GM21526 (cell line): ENCODE measurements around the gene CREG1.
"Not testable (repeated sequence)": the region's sequence is repeated elsewhere in the genome, so short reads cannot be mapped to it uniquely, and the experiment has no call there.

Experiments
- ATAC-seq: cut with Tn5 transposase; IDR thresholded peaks from one replicate; pipeline ENCODE4 v1.9.1; 2021; ENCODE audit warnings: moderate library complexity; ENCODE audit not compliant: unreplicated experiment, low FRiP score

Gene CREG1

DNA sequence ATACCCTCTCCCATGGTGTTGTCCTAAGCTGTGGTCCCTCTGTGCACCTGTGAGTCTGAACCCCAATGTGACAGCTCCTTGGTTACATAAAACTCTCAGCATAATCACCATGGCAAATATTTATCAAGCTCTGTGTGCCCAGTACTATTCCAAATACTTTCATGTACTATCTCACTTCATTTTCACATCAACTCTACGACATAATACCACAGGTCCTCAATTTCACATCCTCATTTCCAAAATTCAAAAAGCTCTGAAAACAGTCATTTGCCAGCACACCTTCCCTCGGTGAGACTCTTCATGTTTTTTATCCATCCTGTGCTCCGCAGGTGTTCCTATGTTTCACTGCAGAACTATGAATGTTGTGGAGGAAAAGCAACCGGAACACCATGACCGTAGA lies 12.4 kb upstream of the CREG1 start:
- ATAC-seq = no peak

- no peak for ATAC-seq
Measured at GRCh38 chr1:167564612-167565270, 11.2 kb upstream of the CREG1 start.

GRCh38 chr1:167563579-167564246 lies 10.2 kb upstream of the CREG1 start:
- no peak for ATAC-seq

DNA sequence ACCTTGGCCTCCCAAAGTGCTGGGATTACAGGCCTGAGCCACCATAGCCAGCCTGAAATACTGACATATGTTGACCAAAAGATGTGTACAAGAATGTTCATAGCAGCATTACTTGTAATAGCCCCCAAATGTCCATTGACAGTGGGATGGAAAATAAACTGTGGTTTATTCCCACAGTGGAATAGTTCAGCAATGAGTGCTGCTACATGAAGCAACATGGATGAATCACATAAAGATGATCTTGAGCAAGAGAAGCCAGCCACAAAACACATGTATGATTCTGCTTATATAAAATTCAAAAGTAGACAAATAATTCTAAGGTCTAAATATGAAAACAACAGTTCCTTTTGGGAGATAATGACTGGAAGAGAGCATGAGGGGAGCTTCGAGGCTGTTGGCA lies 9.1 kb upstream of the CREG1 start:
- no peak for ATAC-seq

DNA sequence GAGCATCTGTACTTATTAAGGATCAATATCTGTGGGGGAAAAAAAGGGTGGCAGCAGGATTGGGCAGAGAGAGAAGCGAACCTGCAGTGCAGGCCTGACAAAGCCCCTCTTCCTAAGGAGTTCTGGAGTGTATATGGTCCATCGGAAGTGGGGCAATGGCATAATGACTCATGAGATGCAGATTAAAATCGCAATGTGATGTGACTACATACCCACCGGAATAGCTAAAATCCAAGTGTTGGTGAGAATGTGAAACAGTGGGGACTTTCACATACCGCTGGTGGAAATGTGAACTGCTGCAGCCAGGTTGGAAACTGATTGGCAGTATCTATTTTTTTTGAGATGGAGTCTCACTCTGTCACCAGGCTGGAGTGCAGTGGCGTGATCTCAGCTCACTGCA lies 8.2 kb upstream of the CREG1 start:
- no peak for ATAC-seq

- ATAC-seq = no peak
Measured at GRCh38 chr1:167555971-167556714, 2.6 kb upstream of the CREG1 start.

GRCh38 chr1:167555072-167555471 lies 1.5 kb upstream of the CREG1 start:
- not testable (repeated sequence) for ATAC-seq

DNA sequence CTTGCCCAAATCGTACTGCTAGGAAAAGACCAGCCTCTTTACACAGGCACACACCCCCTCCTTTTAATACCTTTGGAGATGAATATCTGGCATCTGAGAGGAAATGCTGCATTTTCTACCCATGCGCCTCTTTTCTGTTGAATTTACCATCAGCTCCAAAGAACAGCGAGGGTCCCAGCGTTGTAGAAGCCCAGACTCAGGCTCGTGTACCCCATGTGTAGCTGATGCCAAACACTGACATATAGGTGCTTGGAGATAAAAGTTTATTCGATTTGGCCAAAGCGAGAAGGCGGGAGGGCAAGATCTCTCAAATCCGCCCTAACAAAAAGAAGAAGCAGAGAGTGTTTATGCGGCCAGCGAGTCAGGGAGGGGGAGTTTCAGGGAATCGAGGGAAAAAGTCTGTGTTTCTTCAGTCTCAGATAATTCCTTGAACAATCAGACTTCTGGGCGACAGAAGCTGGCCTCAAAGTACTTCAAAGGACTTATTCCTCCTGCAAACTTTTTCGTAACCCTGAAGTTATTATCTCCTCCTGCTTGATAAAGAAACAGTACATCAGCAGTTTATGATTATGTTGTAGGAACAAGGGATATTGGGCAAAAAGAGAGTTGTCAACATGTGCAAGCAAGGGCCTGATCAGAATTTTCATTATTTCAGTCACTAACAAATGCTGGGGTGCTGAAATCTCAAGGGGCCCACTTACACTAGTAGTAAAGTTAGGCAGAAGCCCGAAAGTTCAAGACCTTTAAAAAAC lies 642 bp upstream of the CREG1 start:
- ATAC-seq = peak; percentile 16

- ATAC-seq = no peak
Measured at GRCh38 chr1:167551362-167551761, 2.2 kb downstream of the CREG1 start.

- no peak for ATAC-seq
Measured at GRCh38 chr1:167548059-167548932, 5.3 kb downstream of the CREG1 start.

DNA sequence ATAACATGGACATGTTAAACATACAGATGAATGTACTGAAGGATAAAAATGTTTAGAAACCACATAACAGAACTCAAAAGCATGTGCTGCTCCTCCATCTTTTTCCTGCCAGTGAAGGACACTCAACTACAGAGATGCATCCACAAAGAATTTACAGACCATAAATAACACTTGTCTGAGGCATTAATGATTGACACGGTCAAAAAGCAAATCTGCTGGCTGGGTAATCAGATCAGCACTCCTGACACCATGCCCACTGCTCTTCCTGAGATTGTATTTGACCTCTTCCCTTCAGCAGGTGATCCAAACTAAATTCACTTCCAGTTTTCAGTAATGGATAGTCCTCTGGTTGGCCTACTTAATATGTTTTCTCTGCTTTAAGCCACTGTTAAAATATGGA lies 6.6 kb downstream of the CREG1 start:
- ATAC-seq = no peak

GRCh38 chr1:167545349-167545748 lies 8.2 kb downstream of the CREG1 start:
- ATAC-seq = no peak

DNA sequence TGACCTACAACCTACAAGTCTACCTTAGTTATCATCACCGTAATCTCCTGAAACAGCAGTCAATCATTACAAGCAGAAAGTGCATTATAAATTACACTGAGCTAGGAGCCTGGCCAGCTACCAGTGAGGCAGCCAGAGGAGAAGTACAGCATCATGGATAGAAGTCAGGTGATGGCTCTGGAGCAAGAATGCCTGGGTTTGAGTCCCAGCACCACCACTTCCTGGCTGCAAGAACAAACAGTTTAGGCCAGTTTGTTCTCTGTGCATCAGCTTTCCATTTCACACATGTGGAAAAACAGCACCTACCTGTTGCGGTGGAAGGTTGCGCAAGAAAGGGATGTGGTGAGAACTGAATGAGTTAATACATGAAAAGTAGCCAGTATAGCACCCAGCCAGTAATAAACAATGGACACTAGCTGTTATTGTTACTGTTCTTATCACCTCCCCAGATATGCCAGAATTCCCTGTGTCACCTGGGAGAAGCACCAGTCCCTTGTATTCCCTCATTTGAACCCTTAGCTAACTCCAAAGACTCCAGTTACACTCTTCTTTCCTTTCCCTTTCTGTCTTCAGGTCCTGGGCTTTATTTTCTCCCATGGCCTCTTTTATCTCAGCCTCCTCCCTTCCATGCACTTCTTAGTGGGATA lies 9.0 kb downstream of the CREG1 start:
- ATAC-seq = no peak

DNA sequence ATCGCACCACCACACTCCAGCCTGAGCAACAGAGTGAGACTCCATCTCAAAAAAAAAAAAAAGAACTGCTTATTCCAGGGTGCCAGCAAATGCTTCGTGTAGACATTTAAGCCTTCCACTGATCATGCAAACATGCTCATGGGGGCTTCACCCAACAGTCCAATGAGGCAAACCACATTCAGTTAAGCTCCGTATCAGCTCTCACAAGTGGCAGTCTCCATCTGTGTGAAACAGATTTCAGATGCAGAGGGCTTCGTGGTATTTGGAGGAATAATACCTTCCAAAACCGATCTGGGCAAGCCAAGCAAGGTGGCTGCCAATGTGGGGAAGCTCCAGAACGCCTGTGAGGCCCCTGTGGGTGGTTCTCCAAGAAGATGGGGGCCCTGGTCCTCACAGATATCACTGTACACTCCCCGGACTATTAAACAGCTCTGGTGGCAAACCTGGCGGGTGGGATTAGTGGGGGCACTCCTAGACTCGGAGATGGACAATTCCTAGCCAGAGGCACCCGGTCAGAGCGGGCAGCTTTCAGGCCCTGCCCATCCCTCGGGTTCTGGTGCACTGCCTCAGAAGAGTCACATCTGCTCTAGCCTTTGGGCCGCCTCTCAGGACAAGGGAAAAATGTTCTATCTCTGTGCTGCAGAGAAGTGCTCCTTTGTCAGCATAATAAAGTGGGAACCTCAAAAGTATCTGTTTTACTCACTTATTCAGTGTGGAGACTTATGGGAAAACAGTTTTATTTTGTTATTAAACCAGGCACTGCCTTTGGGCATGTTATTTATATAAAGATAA lies 10.2 kb downstream of the CREG1 start:
- no peak for ATAC-seq

GRCh38 chr1:167542109-167543032 lies 11.2 kb downstream of the CREG1 start:
- no peak for ATAC-seq

- no peak for ATAC-seq
Measured at GRCh38 chr1:167541610-167542009, 12.0 kb downstream of the CREG1 start.

GRCh38 chr1:167541003-167541402 lies 12.6 kb downstream of the CREG1 start:
- no peak for ATAC-seq

DNA sequence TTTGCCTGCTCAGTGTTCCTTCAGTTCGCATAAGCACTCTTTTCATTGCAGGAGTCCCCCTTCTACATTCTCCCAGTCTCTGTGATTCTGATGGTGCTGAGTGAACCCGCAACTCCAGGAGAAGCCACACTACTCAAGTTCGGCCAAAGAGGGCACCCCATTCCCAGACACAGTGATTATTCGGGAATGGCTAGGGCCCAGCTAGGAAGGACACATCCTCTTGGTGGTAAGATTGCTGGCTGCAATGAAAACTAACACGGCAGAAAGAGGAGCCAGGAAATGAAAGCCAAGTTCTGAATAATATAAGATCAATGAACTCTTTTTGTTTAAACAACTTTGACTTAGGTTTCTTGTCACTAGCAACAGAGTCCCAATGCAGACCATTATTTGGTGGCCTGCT lies 14.9 kb downstream of the CREG1 start:
- no peak for ATAC-seq
